HG03097 (cell line): ENCODE measurements around the gene AFM.

ENCODE experiments used
- ATAC-seq: cut with Tn5 transposase; IDR thresholded peaks from one replicate; pipeline ENCODE4 v1.9.1; 2021; ENCODE audit not compliant: unreplicated experiment, low FRiP score

AFM gene

GRCh38 chr4:73481358-73481757, at the start of gene AFM:
AFM (plus strand) TSS chr4:73481745; CDS start chr4:73481776, 31 bp downstream.
- ATAC-seq, result no peak

GRCh38 chr4:73431813-73432168, 49.8 kb upstream of the AFM start:
- ATAC-seq, result no peak

DNA sequence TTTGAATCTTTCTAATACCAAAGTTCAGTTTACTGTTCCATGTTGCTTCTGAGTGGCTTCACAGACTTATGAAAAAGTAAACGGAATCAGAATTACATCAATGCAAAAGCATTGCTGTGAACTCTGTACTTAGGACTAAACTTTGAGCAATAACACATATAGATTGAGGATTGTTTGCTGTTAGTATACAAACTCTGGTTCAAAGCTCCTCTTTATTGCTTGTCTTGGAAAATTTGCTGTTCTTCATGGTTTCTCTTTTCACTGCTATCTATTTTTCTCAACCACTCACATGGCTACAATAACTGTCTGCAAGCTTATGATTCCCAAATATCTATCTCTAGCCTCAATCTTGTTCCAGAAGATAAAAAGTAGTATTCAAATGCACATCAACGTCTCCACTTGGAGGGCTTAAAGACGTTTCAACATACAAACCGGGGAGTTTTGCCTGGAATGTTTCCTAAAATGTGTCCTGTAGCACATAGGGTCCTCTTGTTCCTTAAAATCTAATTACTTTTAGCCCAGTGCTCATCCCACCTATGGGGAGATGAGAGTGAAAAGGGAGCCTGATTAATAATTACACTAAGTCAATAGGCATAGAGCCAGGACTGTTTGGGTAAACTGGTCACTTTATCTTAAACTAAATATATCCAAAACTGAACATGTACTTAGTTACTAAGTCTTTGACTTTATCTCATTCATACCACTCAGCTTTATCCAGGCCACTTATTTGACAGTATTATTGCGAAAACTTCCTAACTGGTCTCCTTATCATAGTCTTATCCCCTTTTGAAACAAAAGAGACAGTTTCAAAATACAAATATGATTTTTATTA, 49.2 kb upstream of the AFM start:
- ATAC-seq, result no peak

- no peak for ATAC-seq
Observed at GRCh38 chr4:73433140-73433539, 48.4 kb upstream of the AFM start.

GRCh38 chr4:73434311-73434710, 47.2 kb upstream of the AFM start:
- peak; percentile 63 for ATAC-seq

DNA sequence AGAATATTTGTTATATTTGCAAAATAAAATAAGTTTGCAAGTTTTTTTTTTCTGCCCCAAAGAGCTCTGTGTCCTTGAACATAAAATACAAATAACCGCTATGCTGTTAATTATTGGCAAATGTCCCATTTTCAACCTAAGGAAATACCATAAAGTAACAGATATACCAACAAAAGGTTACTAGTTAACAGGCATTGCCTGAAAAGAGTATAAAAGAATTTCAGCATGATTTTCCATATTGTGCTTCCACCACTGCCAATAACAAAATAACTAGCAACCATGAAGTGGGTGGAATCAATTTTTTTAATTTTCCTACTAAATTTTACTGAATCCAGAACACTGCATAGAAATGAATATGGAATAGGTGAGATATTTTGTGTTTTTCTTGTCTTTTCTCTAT, 45.6 kb upstream of the AFM start, which contains the start of gene AFP:
Gene AFP, plus strand, starts transcription at position 238 of the 400 bp plus-strand sequence. Its CDS starts 42 bp downstream, at position 280.
- ATAC-seq, result no peak

GRCh38 chr4:73436674-73437557, 44.6 kb upstream of the AFM start:
- no peak for ATAC-seq

DNA sequence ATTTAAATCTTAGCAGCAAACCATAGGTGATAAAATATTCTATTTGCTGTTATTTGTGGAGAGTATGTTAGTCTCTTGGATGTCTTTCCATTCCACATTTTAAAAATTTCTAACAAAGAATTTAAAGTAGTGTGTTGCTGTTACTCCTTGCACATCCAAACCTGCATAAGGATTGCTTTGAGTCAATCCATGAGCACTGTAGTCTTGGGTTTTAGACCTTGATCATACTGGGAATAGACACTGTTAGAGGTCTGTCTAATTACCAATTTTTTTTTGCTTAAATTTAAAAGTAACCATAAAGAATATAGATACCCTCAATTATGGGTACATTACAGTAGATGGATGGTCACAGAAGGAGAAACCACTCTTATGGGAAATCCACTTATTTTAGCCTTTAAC, 44.0 kb upstream of the AFM start:
- no peak for ATAC-seq

DNA sequence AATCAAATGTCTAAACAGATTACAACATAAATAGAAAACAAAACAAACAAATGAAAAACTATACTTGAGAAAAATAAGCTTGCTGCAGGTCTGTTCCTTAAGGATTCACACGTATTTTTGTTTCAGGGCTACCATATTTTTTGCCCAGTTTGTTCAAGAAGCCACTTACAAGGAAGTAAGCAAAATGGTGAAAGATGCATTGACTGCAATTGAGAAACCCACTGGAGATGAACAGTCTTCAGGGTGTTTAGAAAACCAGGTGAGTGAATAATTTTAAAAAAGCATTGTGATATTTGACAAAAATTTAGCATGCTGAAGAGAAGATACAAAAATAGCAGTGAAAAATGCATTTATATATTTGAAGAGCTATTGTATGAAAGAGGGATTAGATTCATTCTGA, 43.5 kb upstream of the AFM start:
- ATAC-seq, result no peak

DNA sequence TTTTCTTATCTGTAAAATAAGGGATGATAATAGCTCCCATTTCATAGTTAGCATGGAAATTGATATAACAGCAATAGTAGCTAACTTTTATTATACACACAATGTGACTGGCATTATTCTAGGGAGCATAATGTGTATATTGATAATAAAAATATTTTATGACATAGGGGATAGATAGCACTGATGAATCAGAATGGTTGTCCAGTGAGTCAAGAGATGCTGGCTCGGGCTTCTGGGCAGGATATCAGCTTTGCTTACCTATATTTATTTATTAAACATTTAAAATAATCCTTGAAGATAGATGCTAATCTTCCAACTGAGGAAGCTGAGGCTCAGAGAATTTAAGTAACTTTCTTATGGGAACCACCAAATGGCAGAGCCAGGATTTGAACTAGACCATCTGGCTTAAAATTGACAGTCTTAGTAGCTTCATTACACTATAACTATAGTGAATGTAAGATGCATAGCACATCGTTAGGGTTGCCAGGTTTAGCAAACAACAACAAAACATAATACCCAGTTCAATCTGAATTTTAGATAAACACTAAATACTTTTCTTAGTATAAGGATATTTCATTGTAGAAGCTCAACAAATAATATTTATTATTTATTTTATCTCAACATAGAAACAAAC, 42.8 kb upstream of the AFM start:
- no peak for ATAC-seq

GRCh38 chr4:73439445-73439844, 42.1 kb upstream of the AFM start:
- no peak for ATAC-seq

DNA sequence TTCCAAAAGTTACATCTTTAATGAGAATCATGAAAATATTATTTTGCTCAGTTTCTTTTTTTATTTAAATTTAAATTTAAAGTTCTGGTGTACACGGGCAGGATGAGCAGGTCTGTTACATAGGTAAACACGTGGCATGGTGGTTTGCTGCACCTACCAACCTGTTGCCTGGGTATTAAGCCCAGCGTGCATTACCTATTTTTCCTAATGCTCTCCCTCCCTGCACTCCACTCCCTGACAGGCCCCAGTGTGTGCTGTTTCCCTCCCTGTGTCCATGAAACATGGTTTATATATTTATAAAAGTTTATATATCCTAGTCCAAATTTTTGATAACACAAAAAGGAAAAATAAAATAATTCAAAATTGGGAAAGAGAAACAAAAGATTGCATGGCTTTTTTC, 41.6 kb upstream of the AFM start:
- no peak for ATAC-seq

DNA sequence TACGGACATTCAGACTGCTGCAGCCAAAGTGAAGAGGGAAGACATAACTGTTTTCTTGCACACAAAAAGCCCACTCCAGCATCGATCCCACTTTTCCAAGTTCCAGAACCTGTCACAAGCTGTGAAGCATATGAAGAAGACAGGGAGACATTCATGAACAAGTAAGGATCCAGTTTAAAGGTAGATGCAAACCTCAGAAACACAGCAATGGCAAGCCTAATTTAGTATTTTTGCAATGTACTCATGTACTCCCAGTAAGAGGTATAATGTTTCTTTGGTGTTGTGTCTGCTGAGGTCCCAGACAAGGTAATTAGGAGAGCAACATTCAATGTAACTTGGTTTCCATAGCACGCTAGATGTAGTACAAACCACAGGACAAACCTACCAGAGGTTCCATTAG, 40.9 kb upstream of the AFM start:
- ATAC-seq, result no peak

- no peak for ATAC-seq
Observed at GRCh38 chr4:73442275-73442674, 39.3 kb upstream of the AFM start.

- ATAC-seq, result no peak
Observed at GRCh38 chr4:73443224-73443623, 38.3 kb upstream of the AFM start.

- no peak for ATAC-seq
Observed at GRCh38 chr4:73445383-73446335, 35.9 kb upstream of the AFM start.

DNA sequence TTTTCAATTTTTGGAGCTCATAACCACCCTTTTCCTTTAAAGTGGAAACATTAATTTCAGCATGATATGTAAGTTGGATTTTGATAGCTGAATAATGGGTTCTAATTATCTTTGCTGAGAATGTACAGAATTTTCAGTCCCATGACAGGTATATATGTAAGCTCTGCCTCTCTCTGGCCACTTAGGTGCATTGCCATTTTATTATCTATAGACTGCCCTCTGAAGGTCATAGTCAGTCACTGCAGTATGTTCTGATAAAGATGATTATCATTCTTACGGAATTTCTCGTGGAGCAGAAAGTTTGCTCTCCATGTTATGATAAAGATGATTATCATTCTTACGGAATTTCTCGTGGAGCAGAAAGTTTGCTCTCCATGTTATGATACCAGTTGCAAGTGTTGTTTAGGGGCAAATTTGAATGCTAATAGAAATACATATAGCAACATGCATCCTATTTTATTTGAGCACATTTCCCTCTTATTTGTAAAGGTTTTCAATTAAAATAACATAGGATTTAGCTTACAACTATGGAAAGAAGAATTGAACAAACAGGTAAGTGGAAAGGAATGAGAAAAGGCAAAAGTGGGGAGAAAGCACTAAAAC, 35.1 kb upstream of the AFM start:
- ATAC-seq, result peak; percentile 99

GRCh38 chr4:73447671-73448070, 33.9 kb upstream of the AFM start:
- no peak for ATAC-seq

DNA sequence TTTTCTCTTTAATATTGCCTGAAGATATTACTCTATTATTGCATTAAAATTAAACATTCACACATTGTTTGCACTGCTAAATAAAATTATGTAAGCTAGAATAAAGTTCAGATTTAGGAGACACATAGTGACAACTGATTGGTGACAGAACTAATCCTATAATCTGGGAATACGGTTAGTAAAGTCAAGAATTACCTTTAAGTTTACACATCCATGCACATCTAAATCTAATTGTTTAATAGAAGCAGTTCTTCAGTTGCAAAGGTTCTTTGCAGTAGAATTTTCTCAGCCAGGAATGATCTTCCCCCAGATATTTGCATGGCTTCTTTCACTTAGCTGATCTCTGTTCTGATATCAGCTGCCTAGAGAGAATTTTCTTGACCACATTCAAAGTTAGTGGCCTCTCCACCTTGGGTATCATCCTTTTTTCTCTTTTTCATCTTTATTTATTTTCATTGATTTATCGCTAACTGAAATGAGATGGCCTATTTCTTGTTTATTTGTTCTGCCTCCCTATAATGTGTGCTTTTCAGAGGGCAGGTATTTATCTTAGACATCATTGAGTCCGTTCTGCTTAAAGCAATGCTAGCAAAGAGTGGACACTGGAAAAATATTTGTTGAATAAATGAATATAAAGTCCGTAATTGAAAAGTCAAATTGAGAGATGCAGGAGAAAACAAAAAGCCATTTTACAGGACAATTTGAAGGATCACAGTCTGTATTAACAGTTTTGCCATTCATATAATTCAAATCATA, 32.9 kb upstream of the AFM start:
- no peak for ATAC-seq
